Astrocyte (in vitro differentiated cells and primary cell): ENCODE results near the gene CDK14.

Experiments used
- EZH2 ChIP-seq: IDR thresholded peaks from 2 replicates; pipeline ENCODE4 v1.6.1; 2012; ENCODE audit warnings: mild to moderate bottlenecking, low read length, inconsistent platforms; ENCODE audit not compliant: insufficient read depth
- TF ChIP-seq, protein P1 (sequence below): IDR thresholded peaks from 2 replicates; pipeline ENCODE4 v1.5.1; 2011; ENCODE audit warnings: low read depth, mild to moderate bottlenecking, inconsistent platforms, low read length, moderate library complexity; ENCODE audit not compliant: insufficient read depth

DNA sequence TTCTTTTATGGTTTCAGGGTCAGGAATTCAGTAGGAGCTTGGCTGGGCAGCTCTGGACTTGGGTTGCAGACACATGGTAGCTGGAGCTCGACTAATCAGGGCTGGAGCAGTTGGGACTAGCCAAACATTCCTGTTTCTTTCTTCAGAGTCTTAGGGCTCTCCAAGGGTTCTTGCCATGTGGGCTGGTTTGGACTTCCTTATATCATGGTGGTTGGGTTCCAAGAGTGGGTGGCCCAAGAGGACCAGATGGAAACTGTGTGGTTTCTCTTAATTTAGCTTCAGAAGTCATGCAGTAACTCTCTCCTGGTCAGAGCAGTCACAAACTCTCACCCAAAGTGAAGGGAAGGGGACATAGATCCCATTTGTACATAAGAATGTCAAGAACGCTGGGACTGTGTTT lies 398.0 kb downstream of the CDK14 start:
- TF ChIP-seq, protein P1, sequence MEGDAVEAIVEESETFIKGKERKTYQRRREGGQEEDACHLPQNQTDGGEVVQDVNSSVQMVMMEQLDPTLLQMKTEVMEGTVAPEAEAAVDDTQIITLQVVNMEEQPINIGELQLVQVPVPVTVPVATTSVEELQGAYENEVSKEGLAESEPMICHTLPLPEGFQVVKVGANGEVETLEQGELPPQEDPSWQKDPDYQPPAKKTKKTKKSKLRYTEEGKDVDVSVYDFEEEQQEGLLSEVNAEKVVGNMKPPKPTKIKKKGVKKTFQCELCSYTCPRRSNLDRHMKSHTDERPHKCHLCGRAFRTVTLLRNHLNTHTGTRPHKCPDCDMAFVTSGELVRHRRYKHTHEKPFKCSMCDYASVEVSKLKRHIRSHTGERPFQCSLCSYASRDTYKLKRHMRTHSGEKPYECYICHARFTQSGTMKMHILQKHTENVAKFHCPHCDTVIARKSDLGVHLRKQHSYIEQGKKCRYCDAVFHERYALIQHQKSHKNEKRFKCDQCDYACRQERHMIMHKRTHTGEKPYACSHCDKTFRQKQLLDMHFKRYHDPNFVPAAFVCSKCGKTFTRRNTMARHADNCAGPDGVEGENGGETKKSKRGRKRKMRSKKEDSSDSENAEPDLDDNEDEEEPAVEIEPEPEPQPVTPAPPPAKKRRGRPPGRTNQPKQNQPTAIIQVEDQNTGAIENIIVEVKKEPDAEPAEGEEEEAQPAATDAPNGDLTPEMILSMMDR: no peak
- TF ChIP-seq EZH2: no peak
